H4 (cell line): ENCODE results near the gene TCFL5. TPM values are rescaled to one million over a fixed set of nuclear protein-coding genes. Genes with fewer than 3 reads are reported as not detected.

Source experiments
- DNase-seq: peaks from one replicate; pipeline ENCODE4 v3.0.0-alpha.2; 2015; ENCODE audit warnings: low spot score
- total RNA-seq: library from RNA; depleted of rRNA; stranded (reverse); fragments of >200 nt; shearing (Covaris generic); gene quantifications from 2 replicates; pipeline ENCODE4 v1.2.3, GENCODE V29; 2014; rRNA removed

TCFL5 gene
- 10.3 and 11.7 TPM in 2 replicates for total RNA-seq

- peak; percentile 71 for DNase-seq
Measured at GRCh38 chr20:62861726-62862336, at the start of gene TCFL5. Gene TCFL5, minus strand, starts transcription at chr20:62861822. Its CDS starts 152 bp downstream, at chr20:62861670.

- DNase-seq: no peak
Measured at GRCh38 chr20:62910777-62911497, 49.3 kb upstream of the TCFL5 start.

GRCh38 chr20:62910217-62910766 lies 48.7 kb upstream of the TCFL5 start:
- no peak for DNase-seq

GRCh38 chr20:62908971-62909791 lies 47.6 kb upstream of the TCFL5 start:
- no peak for DNase-seq

- DNase-seq: no peak
Measured at GRCh38 chr20:62907384-62908317, 46.0 kb upstream of the TCFL5 start.

GRCh38 chr20:62906647-62907375 lies 45.2 kb upstream of the TCFL5 start:
- DNase-seq: no peak

- no peak for DNase-seq
Measured at GRCh38 chr20:62906209-62906608, 44.6 kb upstream of the TCFL5 start.

GRCh38 chr20:62905536-62906117 lies 44.0 kb upstream of the TCFL5 start:
- no peak for DNase-seq

- DNase-seq: peak; percentile 56
Measured at GRCh38 chr20:62902926-62903615, 41.4 kb upstream of the TCFL5 start.

GRCh38 chr20:62901891-62902290 lies 40.3 kb upstream of the TCFL5 start:
- no peak for DNase-seq

GRCh38 chr20:62900692-62901584 lies 39.3 kb upstream of the TCFL5 start:
- no peak for DNase-seq

- DNase-seq: peak; percentile 36
Measured at GRCh38 chr20:62900052-62900691, 38.5 kb upstream of the TCFL5 start.

- no peak for DNase-seq
Measured at GRCh38 chr20:62899633-62900051, 38.0 kb upstream of the TCFL5 start.

- DNase-seq: no peak
Measured at GRCh38 chr20:62898970-62899632, 37.5 kb upstream of the TCFL5 start.

GRCh38 chr20:62898093-62898964 lies 36.7 kb upstream of the TCFL5 start:
- DNase-seq: no peak

GRCh38 chr20:62897666-62898065 lies 36.0 kb upstream of the TCFL5 start:
- DNase-seq: no peak
